H9 (cell line): ENCODE measurements around the gene SLC4A7. TPM values are rescaled to one million over a fixed set of nuclear protein-coding genes. Genes with fewer than 3 reads are reported as not detected.

Experiments
- DNase-seq: peaks from one replicate; pipeline ENCODE4 v3.0.0-alpha.2; 2017
- H2AFZ ChIP-seq: one replicate; pipeline ENCODE4 v1.6.1; 2013; ENCODE audit warnings: mild to moderate bottlenecking, low read length, control low read depth, moderate library complexity
- H2AK5ac ChIP-seq: 2 replicates; pipeline ENCODE4 v1.6.1; 2013; ENCODE audit warnings: low read length, control low read depth, mixed read lengths; ENCODE audit not compliant: insufficient read length
- H2BK120ac ChIP-seq: one replicate; pipeline ENCODE4 v1.6.1; 2013; ENCODE audit warnings: low read depth, mild to moderate bottlenecking, low read length, control low read depth, inconsistent platforms; ENCODE audit not compliant: poor library complexity, severe bottlenecking
- H2BK12ac ChIP-seq: 2 replicates; pipeline ENCODE4 v1.6.1; 2013; ENCODE audit warnings: low read length, control low read depth, mixed read lengths, low read depth; ENCODE audit not compliant: insufficient read length
- H2BK15ac ChIP-seq: 2 replicates; pipeline ENCODE4 v1.6.1; 2013; ENCODE audit warnings: low read depth, low read length, control low read depth
- H2BK20ac ChIP-seq: one replicate; pipeline ENCODE4 v1.6.1; 2013; ENCODE audit warnings: low read depth, mild to moderate bottlenecking, low read length, control low read depth, inconsistent platforms; ENCODE audit not compliant: poor library complexity, severe bottlenecking
- H2BK5ac ChIP-seq: 2 replicates; pipeline ENCODE4 v1.6.1; 2013; ENCODE audit warnings: low read length, control low read depth, mixed read lengths; ENCODE audit not compliant: insufficient read length
- H3K14ac ChIP-seq: 2 replicates; pipeline ENCODE4 v1.6.1; 2013; ENCODE audit warnings: low read length, control low read depth; ENCODE audit not compliant: insufficient read depth
- H3K18ac ChIP-seq: 2 replicates; pipeline ENCODE4 v1.6.1; 2013; ENCODE audit warnings: low read depth, mild to moderate bottlenecking, mixed read lengths, low read length, control low read depth; ENCODE audit not compliant: insufficient read length
- H3K23ac ChIP-seq: 2 replicates; pipeline ENCODE4 v1.6.1; 2013; ENCODE audit warnings: low read length, control low read depth, mixed read lengths, low read depth; ENCODE audit not compliant: insufficient read length
- H3K23me2 ChIP-seq: 2 replicates; pipeline ENCODE4 v1.6.1; 2013; ENCODE audit warnings: low read depth, mild to moderate bottlenecking, mixed read lengths, low read length, control low read depth; ENCODE audit not compliant: insufficient read length, poor library complexity, severe bottlenecking
- H3K27ac ChIP-seq: 2 replicates; pipeline ENCODE4 v1.5.1; 2013; ENCODE audit warnings: low read length, control low read depth, mixed read lengths, low read depth; ENCODE audit not compliant: insufficient read length
- H3K27me3 ChIP-seq: 2 replicates; pipeline ENCODE4 v1.6.1; 2013; ENCODE audit warnings: low read length, control low read depth, inconsistent platforms; ENCODE audit not compliant: insufficient read depth
- H3K4ac ChIP-seq: 2 replicates; pipeline ENCODE4 v1.6.1; 2013; ENCODE audit warnings: low read depth, mild to moderate bottlenecking, control low read depth, inconsistent platforms, low read length, moderate library complexity
- H3K4me1 ChIP-seq: 2 replicates; pipeline ENCODE4 v1.6.1; 2013; ENCODE audit warnings: low read length, control low read depth, inconsistent platforms; ENCODE audit not compliant: insufficient read depth
- H3K4me2 ChIP-seq: 2 replicates; pipeline ENCODE4 v1.6.1; 2013; ENCODE audit warnings: low read length, control low read depth, mixed read lengths; ENCODE audit not compliant: insufficient read length, insufficient read depth
- H3K56ac ChIP-seq: 2 replicates; pipeline ENCODE4 v1.6.1; 2013; ENCODE audit warnings: low read depth, mild to moderate bottlenecking, mixed read lengths, low read length, control low read depth; ENCODE audit not compliant: insufficient read length
- H3K79me1 ChIP-seq: 2 replicates; pipeline ENCODE4 v1.6.1; 2013; ENCODE audit warnings: low read depth, mild to moderate bottlenecking, moderate library complexity, low read length, control low read depth, inconsistent platforms; ENCODE audit not compliant: insufficient read depth, poor library complexity, severe bottlenecking
- H3K79me2 ChIP-seq: 2 replicates; pipeline ENCODE4 v1.6.1; 2013; ENCODE audit warnings: low read length, control low read depth, inconsistent platforms; ENCODE audit not compliant: insufficient read depth
- H3K9ac ChIP-seq: 2 replicates; pipeline ENCODE4 v1.6.1; 2013; ENCODE audit warnings: low read length, control low read depth, mixed read lengths; ENCODE audit not compliant: insufficient read length; ENCODE audit errors: extremely low read depth
- H3K9me3 ChIP-seq: one replicate; pipeline ENCODE4 v1.6.1; 2013; ENCODE audit warnings: low read depth, low read length, inconsistent platforms; ENCODE audit not compliant: control insufficient read depth
- H3T11ph ChIP-seq: one replicate; pipeline ENCODE4 v1.6.1; 2013; ENCODE audit warnings: mild to moderate bottlenecking, low read length, control low read depth, inconsistent platforms
- H4K20me1 ChIP-seq: one replicate; pipeline ENCODE4 v1.6.1; 2013; ENCODE audit not compliant: control insufficient read depth, insufficient read length, insufficient read depth
- H4K5ac ChIP-seq: 2 replicates; pipeline ENCODE4 v1.6.1; 2013; ENCODE audit warnings: low read depth, mild to moderate bottlenecking, mixed read lengths, low read length, control low read depth; ENCODE audit not compliant: insufficient read length
- H4K8ac ChIP-seq: replicated peaks from 2 replicates; pipeline ENCODE4 v1.6.1; 2013; ENCODE audit warnings: low read length, control low read depth, mixed read lengths, low read depth; ENCODE audit not compliant: insufficient read length
- H4K91ac ChIP-seq: 2 replicates; pipeline ENCODE4 v1.6.1; 2013; ENCODE audit warnings: low read depth, mild to moderate bottlenecking, moderate library complexity, mixed read lengths, low read length, control low read depth; ENCODE audit not compliant: insufficient read length
- H3K27ac Mint-ChIP-seq, 3 experiments: 2 replicates in 2 of 3; 3 replicates in 1 of 3; pipeline ENCODE4 v1.8.0; 2020 to 2021; ENCODE audit warnings: mixed read lengths in 3 of 3, mild to moderate bottlenecking in 1 of 3, moderate library complexity in 1 of 3
- H3K27me3 Mint-ChIP-seq: 2 replicates; pipeline ENCODE4 v1.8.0; 2021; ENCODE audit warnings: low read depth, mild to moderate bottlenecking, moderate library complexity, mixed read lengths
- H3K36me3 Mint-ChIP-seq, 3 experiments: 2 replicates in 2 of 3; 3 replicates in 1 of 3; pipeline ENCODE4 v1.8.0; 2020 to 2021; ENCODE audit warnings: low read depth in 3 of 3, mixed read lengths in 3 of 3; ENCODE audit not compliant: insufficient read depth in 1 of 3
- H3K4me1 Mint-ChIP-seq, 2 experiments: 2 replicates each; pipeline ENCODE4 v1.8.0; 2020; ENCODE audit warnings: mixed read lengths in 2 of 2
- H3K4me3 Mint-ChIP-seq, 2 experiments: 2 replicates in 1 of 2; 3 replicates in 1 of 2; pipeline ENCODE4 v1.8.0; 2020 to 2021; ENCODE audit warnings: mild to moderate bottlenecking in 2 of 2, mixed read lengths in 2 of 2, moderate library complexity in 1 of 2
- H3K9me3 Mint-ChIP-seq, 2 experiments: 2 replicates in 1 of 2; 3 replicates in 1 of 2; pipeline ENCODE4 v1.8.0; 2020; ENCODE audit warnings: mild to moderate bottlenecking in 2 of 2, mixed read lengths in 2 of 2, moderate library complexity in 1 of 2
- CTCF ChIP-seq: fragments of 200-600 bp; sonication (generic); conservative IDR thresholded peaks from 3 replicates; pipeline ENCODE4 v1.8.0; 2021; ENCODE audit warnings: antibody characterized with exemption, mild to moderate bottlenecking
- WGBS: extraction: QIAGEN DNeasy Blood & Tissue Kit; methylation state at CpG from one replicate; pipeline ENCODE4 v1.1.7; 2013; ENCODE audit warnings: missing lambda C conversion rate, low lambda C conversion rate, mixed read lengths; ENCODE audit not compliant: insufficient read length; ENCODE audit errors: extremely low coverage; 5-methylcytosine and 5-hydroxymethylcytosine counted together
- total RNA-seq: library from RNA; stranded (reverse); gene quantifications from 2 replicates; pipeline ENCODE4 v1.2.1, GENCODE V29; 2021

SLC4A7 gene
- total RNA-seq, 1 experiment from 2014 or later: 46.1 TPM

GRCh38 chr3:27431116-27431515 is 53.1 kb downstream of the SLC4A7 start:
- TF ChIP-seq CTCF: no peak
- Histone ChIP-seq H3K27ac (no peak overlapping the region), H3K9ac (no peak overlapping the region), H3K4ac (no peak overlapping the region), H3T11ph (no peak overlapping the region), H3K27me3 (no peaks in the 10 kb centered on the region), H2BK12ac (no peak overlapping the region), H4K20me1 (no peaks in the 10 kb centered on the region), H3K23ac (no peak overlapping the region), H2AFZ (no peak overlapping the region), H4K8ac (no peak overlapping the region), H4K91ac (no peak overlapping the region), H3K4me2 (no peak overlapping the region), H3K79me2 (no peaks in the 10 kb centered on the region), H3K56ac (no peak overlapping the region), H3K9me3 (no peaks in the 10 kb centered on the region), H3K18ac (no peak overlapping the region), H2AK5ac (no peak overlapping the region), H3K79me1 (no peaks in the 10 kb centered on the region), H3K4me1 (no peaks in the 10 kb centered on the region), H4K5ac (no peak overlapping the region), H2BK5ac (no peak overlapping the region), H3K14ac (no peak overlapping the region), H2BK15ac (no peak overlapping the region), H2BK20ac (no peak overlapping the region), H2BK120ac (no peak overlapping the region), H3K23me2 (no peaks in the 10 kb centered on the region)
- H3K4me3 Mint-ChIP-seq: no peak overlapping the region
- peak overlapping the region in 2 of 3 experiments; percentile 31 to 47; a peak in 4 of 7 replicates for H3K27ac Mint-ChIP-seq
- peaks cover 40 to 70% (median 56%) of the 10 kb centered on the region in 3 experiments for H3K36me3 Mint-ChIP-seq
- no peaks in the 10 kb centered on the region for H3K27me3 Mint-ChIP-seq
- no peak for DNase-seq
- H3K9me3 Mint-ChIP-seq: no peaks in the 10 kb centered on the region
- H3K4me1 Mint-ChIP-seq: no peaks in the 10 kb centered on the region
- WGBS: no CpG with 5 or more reads among the region's 6 CpGs
